GM19025 (cell line): ENCODE measurements around the gene MFSD6L.

Experiments used
- ATAC-seq: cut with Tn5 transposase; IDR thresholded peaks from one replicate; pipeline ENCODE4 v1.9.1; 2021; ENCODE audit warnings: mild to moderate bottlenecking, low read depth, moderate library complexity; ENCODE audit not compliant: unreplicated experiment

The MFSD6L gene

GRCh38 chr17:8794636-8795035, 4.5 kb downstream of the MFSD6L start:
- no peak for ATAC-seq

- ATAC-seq: no peak
Observed at GRCh38 chr17:8793649-8794048, 5.5 kb downstream of the MFSD6L start.

GRCh38 chr17:8792646-8793045, 6.5 kb downstream of the MFSD6L start:
- ATAC-seq: no peak

GRCh38 chr17:8791910-8792270, 7.3 kb downstream of the MFSD6L start:
- ATAC-seq: no peak

DNA sequence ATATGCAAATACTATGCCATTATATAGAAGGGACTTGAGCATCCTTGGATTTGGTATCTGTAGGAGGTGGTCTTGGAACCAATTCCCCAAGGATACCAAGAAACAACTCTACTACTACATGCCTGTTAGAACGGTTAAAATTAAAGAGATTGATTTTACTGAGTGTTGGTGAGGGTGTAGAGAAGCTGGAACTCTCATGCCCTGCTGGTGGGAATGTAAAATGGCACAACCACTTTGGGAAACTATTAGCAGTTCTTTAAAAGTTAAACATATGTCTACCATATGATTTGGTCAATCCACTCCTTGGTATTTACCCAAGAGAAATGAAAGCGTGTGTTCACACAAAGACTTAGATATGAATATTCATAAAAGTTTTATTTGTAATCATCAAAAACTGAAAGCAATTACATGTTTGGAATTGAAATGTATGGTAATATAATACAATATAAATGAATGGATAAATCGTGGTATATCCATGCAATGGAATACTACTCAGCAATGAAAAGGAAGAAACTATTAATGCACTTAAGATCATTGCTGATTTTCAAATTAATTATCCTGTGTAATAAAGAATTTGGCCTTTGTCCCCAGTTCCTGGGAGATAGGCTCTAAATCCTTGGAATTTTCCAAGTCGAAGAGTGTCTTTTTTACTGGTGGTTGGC, 7.8 kb downstream of the MFSD6L start:
- ATAC-seq: no peak

DNA sequence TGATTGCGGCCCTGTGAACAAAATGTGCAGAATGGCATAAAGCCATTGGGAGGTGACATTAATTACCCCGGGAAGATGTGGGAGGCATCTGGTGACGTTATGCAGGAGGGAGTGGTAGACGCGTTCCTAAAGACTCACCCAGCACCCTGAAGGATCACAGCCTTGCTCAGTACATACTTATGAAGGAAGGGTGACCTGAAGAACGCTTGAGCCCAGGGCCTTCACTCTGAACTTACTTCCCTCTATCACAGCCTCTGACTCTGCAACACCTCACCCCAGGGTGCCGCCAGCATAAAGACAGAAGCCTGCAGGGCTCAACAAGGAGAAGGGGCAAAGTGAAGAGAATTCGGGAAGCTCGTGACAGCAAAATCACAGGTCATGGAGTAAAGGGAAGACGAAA, 9.4 kb downstream of the MFSD6L start:
- no peak for ATAC-seq

DNA sequence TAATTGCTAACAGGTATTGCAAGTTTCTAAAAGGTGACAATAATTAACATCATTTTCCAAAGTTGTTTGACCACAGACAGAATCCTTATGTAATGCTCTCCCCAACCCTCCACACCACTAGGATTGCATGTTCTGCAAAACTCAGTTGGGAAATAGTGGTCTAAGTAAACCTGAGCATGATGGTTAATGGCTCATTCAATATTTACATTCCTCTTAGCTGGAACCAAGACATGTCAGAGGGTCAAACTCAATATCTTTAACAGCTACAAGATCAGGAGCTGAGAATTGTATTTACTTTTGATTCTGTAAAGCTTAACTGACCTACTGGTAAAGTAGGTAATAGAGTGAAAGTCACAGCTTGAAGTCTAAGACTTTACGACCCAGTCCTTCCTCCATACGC, 10.2 kb downstream of the MFSD6L start:
- no peak for ATAC-seq

DNA sequence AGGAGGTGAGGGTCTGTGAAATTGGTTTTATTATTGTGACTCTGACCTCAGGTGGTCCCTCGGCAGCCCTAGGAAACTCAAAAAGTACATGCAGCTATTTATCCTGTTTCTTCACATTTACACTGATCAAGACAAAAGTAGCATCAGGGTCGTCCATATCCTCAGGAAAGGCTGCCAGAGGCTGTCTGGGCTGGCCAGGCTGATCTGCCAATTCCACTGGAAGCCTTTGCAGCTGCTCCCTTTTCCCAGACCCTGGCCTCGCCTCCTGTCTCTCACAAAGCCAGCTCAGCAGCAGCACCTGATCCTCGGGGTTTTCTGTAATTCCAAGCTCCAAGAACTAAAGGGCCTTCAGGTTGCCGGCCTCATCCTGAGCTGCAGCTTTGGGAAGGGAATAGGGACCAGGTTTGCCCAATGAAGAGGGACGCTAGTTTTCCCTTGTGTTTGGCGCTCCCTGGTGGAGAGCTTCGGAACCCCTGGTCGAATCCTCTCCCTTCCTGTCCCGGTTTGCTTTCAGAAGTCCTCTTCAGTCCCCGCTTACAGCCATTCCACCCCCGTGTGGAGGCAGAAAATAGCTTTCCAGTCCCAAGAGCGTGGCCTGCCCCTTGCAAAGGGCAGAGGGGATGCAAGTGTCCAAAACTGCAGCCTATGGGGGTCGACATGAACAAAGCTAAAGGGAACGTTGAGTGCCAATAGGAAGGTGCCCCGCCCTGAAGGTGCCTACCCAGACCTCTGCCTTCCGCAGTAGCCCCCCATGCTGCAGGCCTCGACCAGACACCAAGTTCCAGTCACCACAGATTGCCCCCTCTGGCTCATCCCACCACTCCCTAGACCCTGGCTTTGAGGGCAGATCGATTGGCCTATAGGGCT, 13.4 kb downstream of the MFSD6L start:
- no peak for ATAC-seq

DNA sequence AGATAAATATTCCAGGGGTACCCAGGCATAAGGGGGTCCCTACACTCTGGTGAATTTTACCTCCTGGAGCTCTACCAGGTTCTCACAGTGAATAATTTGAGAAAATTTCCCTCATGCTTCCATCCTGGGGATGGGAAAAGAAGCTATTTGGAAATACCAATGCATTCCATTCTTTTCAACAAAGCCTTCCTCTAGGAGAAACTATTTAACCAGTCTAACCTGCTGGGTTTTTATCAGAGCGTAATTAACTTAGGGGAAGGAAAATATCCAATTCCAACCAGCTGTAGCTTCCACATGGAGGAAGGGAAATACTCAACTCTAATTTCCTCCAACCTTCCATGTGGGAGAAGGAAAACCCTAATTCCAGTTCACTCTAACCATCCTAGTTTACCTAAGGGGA, 17.0 kb downstream of the MFSD6L start:
- ATAC-seq: no peak

DNA sequence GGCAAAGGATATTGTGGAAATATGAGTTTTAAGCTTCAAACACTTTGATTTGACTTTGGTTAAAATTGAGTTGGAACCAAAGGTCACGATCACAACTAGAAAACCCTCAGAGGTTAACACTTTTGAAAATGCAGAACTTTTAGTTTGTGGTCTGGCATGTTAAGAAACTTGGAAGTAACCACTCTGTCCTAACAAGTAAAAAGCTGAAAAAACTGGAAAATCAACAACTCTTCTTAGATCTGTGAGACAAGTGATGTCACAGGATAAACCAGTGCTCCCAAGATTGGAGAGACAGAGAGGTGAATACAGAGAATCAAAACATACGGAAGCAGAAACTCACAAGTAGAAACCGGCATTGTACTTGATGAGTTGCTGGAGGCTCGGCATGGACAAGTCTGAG, 17.4 kb downstream of the MFSD6L start:
- no peak for ATAC-seq

- ATAC-seq: no peak
Observed at GRCh38 chr17:8776881-8777280, 22.3 kb downstream of the MFSD6L start.

GRCh38 chr17:8776248-8776647, 22.9 kb downstream of the MFSD6L start:
- ATAC-seq: no peak

- no peak for ATAC-seq
Observed at GRCh38 chr17:8766731-8767130, 32.4 kb downstream of the MFSD6L start.

DNA sequence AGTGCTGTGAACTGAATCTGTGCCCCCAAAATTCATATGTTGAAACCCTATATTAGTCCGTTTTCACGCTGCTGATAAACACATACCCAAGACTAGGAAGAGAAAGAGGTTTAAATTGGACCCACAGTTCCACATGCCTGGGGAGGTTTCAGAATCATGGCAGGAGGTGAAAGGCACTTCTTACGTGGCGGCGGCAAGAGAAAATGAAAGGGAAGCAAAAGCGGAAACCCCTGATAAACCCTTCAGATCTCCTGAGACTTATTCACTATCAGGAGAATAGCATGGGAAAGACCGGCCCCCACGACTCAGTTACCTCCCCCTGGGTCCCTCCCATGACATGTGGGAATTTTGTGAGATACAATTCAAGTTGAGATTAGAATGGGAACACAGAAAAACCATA, 37.2 kb downstream of the MFSD6L start:
- ATAC-seq: no peak

DNA sequence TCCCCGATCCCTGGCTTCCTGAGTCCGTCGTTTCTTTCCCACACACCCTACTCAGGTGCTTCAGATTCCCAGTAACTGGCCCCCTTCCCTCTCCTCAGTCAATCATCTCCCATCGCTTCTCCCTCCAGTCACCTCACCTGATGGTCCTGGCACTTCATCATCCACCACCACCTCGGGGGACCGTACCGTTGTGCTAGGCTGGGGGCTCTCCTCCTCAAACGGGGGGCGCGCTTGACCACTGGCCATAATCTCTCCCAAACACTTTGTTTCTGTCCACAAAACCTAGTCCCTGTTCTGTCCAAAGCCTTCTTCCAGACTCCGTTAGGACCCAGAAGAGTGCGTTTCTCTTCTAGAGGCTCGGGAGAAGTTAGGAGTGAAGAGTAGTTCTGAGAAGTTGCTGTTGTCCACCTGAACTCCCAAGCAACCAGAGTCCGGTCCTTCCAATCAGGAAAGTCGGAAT, 41.0 kb downstream of the MFSD6L start, which contains the start of gene SPDYE4:
SPDYE4 (minus strand) TSS at position 410 of the 460 bp plus-strand sequence; CDS start at position 246, 164 bp downstream.
- no peak for ATAC-seq

DNA sequence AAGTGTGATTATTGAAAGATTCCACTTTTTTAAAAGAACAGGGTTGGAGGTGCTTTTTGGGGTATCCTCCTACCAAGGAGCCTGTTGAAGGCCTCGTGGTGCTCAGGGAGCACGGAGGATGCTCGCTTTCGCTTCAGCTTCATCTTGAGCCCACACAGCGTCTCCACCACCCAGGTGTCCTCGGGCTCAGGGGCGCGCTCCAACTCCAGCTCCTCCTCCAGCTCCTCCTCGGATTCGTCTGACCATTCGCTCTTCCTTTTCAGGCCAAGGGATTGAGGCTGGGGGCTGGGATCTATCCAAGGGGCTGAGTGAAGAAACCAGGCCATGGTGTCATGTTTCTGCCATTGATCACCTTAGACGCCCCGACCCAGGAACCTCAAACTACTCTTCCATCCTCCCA, 42.0 kb downstream of the MFSD6L start:
- ATAC-seq: no peak

DNA sequence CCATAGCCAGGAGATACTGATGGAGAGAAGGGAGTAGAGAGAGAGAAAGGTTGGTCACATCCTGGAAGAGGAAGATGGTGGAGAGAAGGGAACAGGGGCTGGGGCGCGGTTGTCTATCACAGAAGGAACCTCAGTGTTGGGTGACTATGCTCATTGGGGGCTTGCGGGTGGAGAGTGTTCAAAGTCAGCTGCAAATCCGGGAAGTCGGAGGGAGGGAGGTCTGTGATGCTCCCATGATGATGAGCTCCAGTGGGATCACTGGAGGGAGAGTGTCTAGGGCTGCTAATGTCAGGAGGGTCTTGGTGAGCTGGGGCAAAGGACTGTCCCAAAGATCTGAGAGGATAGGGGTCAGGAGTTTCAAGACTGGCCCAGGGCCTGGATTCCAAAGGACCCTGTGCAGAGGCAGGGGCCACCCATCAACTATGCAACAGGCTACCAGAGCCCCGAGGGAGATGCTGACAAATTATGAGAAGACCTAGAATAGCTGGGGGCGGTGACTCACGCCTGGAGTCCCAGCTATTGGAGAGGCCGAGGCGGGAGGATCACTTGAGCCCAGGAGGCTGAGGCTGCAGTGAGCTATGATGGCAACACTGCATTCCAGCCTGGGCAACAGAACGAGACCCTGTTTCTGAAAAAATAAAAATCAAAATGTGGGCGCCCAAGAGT, 43.4 kb downstream of the MFSD6L start:
- ATAC-seq: no peak

- ATAC-seq: no peak
Observed at GRCh38 chr17:8754890-8755289, 44.3 kb downstream of the MFSD6L start.

DNA sequence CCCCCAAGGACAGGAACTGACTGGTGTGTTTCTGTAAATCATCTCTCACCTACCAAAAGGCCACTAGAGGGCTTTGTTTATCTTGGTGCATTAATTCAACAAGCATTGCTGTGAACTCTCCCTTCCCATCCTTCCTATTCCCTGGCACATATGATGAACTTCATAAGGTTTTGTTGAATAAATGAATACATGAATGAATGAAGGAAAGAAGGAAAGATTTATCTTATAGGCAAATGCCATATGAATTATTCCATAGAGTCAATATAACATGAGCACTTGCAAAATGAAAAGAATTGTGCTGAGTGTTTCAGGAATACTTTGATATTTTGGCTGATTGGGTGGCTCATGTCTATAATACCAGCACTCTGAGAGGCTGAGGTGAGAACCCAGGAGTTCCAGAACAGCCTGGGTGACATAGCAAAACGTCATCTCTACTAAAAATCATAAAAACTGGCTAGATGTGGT, 45.2 kb downstream of the MFSD6L start:
- ATAC-seq: no peak

DNA sequence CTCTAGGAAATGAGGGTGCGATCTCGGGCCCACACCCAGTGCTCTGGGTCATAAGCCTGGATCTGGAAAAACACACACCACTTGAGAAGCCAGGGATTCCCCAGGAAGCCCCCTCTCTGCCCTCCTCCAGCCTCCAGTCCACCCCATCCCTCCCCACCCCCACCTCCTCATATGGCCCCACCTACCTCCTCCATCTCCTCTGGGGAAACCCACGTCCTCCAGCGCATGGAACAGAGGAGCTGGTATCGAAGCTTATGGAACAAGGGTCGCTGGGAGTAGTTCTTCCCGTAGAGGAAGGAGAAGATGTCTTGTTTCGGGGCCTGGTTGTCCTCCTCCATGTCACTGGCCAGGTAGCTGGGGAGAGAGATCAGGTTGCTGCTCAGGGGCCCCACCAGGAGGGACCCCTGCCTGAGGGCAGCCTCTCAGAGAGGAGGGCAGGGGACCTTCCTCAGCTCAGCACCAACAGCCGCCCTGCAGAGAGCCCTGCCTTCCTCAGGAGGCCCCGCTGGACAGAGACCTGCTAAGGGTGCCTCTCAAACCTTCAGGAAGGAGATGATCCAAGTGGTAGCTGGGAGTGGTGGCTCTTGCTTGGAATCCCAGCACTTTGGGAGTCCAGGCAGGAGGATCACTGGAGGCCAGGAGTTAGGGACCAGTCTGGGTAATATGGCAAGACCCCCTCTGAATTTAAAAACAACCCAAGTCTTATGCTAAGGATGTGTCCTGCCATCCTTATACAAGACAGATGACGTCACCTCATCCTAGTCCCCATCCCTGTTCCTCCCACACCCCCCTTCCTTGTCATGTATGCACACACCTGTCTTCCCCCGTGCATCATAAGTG, 45.8 kb downstream of the MFSD6L start:
- no peak for ATAC-seq
